Prostate gland (tissue), 2 donors: Measurements from ENCODE around the gene PMVK.

Experiments used
- POLR2A ChIP-seq: fragments of 450-650 bp; IDR thresholded peaks from one replicate; pipeline ENCODE4 v1.6.1; 2016; ENCODE audit warnings: antibody characterized with exemption, mild to moderate bottlenecking
- TF ChIP-seq, protein P1 (sequence below), 4 experiments: fragments of 200-600 bp in 2 of 4; fragments of 450-650 bp in 2 of 4; sonication (generic) in 2 of 4; IDR thresholded peaks; 1 replicate in 3 of 4; 2 replicates in 1 of 4; pipeline ENCODE4 v1.5.1; 2016 to 2019; ENCODE audit warnings: antibody characterized with exemption in 4 of 4, mild to moderate bottlenecking in 2 of 4, moderate library complexity in 2 of 4

DNA sequence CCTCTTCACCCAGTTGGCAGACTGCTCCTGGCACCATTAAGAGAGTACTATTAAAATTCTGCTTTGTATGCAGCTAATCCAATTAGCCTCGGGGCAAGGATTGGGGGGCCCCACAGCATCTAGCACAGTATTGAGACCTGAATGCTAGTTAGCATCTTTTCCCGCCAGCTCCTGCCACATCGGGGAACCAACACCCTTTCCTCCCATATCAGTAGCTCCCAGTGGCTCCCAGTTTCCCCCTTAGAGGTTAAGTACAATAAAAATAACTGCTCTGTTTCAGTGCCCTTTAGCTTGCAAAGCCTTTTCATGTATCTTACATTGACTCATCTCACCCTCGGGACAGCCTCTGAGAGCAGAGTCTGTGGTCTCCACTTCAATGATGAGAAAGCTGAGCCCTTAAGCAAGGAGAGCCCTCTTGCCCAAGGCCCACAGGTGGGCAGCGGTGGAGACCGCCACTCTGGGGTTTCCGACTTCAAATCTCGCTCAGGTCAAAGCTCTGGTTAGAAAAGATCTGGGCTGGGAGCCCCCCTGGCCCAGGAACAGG lies 4.2 kb upstream of the PMVK start:
- TF ChIP-seq, protein P1, sequence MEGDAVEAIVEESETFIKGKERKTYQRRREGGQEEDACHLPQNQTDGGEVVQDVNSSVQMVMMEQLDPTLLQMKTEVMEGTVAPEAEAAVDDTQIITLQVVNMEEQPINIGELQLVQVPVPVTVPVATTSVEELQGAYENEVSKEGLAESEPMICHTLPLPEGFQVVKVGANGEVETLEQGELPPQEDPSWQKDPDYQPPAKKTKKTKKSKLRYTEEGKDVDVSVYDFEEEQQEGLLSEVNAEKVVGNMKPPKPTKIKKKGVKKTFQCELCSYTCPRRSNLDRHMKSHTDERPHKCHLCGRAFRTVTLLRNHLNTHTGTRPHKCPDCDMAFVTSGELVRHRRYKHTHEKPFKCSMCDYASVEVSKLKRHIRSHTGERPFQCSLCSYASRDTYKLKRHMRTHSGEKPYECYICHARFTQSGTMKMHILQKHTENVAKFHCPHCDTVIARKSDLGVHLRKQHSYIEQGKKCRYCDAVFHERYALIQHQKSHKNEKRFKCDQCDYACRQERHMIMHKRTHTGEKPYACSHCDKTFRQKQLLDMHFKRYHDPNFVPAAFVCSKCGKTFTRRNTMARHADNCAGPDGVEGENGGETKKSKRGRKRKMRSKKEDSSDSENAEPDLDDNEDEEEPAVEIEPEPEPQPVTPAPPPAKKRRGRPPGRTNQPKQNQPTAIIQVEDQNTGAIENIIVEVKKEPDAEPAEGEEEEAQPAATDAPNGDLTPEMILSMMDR (IDR thresholded peaks at IDR 0.05), result no peak
- no peak for TF ChIP-seq POLR2A
